A549 (cell line): ENCODE results near the gene TIE1. TPM values are rescaled to one million over a fixed set of nuclear protein-coding genes. Genes with fewer than 3 reads are reported as not detected.

Experiments used
- ATAC-seq, 2 experiments: fragments of 200-7000 bp in 1 of 2; fragments of >200 bp in 1 of 2; cut with Nextera tagmentation in 1 of 2; cut with Tn5 transposase in 1 of 2; 3 replicates each; pipeline versions ENCODE4 v1.8.0 to v1.9.1; 2018 to 2020; ENCODE audit warnings: mild to moderate bottlenecking in 1 of 2, moderate library complexity in 1 of 2
- CTCF ChIA-PET: fragments of 300-600 bp; sonication (Branson Sonifier 250); formaldehyde crosslinking; extraction: SDS; loops from one replicate; lab custom pipeline; 2021; ENCODE audit warnings: antibody characterized with exemption, inconsistent platforms; lab: Yijun Ruan, JAX
- POLR2A ChIA-PET: fragments of 350-600 bp; formaldehyde crosslinking; extraction: SDS; loops from one replicate; lab custom pipeline; 2021; ENCODE audit warnings: antibody characterized with exemption, inconsistent platforms; lab: Yijun Ruan, JAX
- DNase-seq, 2 experiments: peaks; one replicate each; pipeline versions ENCODE4 v3.0.0 to v3.0.0-alpha.2; 2011 to 2016; ENCODE audit warnings: low read depth in 1 of 2, low spot score in 1 of 2
- FAIRE-seq: peaks from 2 replicates; lab custom pipeline; 2011; peaks lifted over from hg19 to GRCh38; lab: Jason Lieb, UNC
- H3K27ac ChIP-seq, 2 experiments: fragments of >200 bp; sonication (Bioruptor Twin); formaldehyde crosslinking; 3 replicates each; pipeline ENCODE4 v1.5.1; 2016 to 2017
- H3K4me1 ChIP-seq: fragments of >200 bp; sonication (Bioruptor Twin); formaldehyde crosslinking; 3 replicates; pipeline ENCODE4 v1.6.1; 2016
- H3K4me2 ChIP-seq: fragments of >200 bp; sonication (Bioruptor Twin); formaldehyde crosslinking; 3 replicates; pipeline ENCODE4 v1.6.1; 2016
- H3K4me3 ChIP-seq: fragments of >200 bp; sonication (Bioruptor Twin); formaldehyde crosslinking; 3 replicates; pipeline ENCODE4 v1.5.1; 2016
- H3K9me3 ChIP-seq: fragments of >200 bp; sonication (Bioruptor Twin); formaldehyde crosslinking; 3 replicates; pipeline ENCODE4 v1.6.1; 2016
- CBX2 ChIP-seq: fragments of 200-600 bp; sonication (generic); IDR thresholded peaks from 2 replicates; pipeline ENCODE4 v1.6.1; 2016; ENCODE audit warnings: low read depth, mild to moderate bottlenecking, borderline replicate concordance
- CHD2 ChIP-seq: fragments of 150-350 bp; IDR thresholded peaks from 2 replicates; pipeline ENCODE4 v1.6.1; 2014; ENCODE audit warnings: low read length; ENCODE audit not compliant: partially characterized antibody
- CTCF ChIP-seq: fragments of >200 bp; sonication (Bioruptor Twin); formaldehyde crosslinking; IDR thresholded peaks from 3 replicates; pipeline ENCODE4 v1.5.1; 2016
- EHF ChIP-seq: fragments of 250-450 bp; sonication (Bioruptor Pico); IDR thresholded peaks from 2 replicates; pipeline ENCODE4 v1.5.0; 2020; ENCODE audit warnings: mild to moderate bottlenecking
- ELK1 ChIP-seq: fragments of 150-350 bp; IDR thresholded peaks from 2 replicates; pipeline ENCODE4 v1.6.1; 2014; ENCODE audit warnings: low read depth, mild to moderate bottlenecking, low read length
- ESRRA ChIP-seq: fragments of 150-350 bp; IDR thresholded peaks from 2 replicates; pipeline ENCODE4 v1.6.1; 2014; ENCODE audit warnings: mild to moderate bottlenecking, low read length, borderline replicate concordance
- FOSB ChIP-seq: fragments of 250-450 bp; sonication (Bioruptor Pico); IDR thresholded peaks from 2 replicates; pipeline ENCODE4 v1.5.0; 2020; ENCODE audit warnings: mild to moderate bottlenecking, moderate library complexity
- FOSL2 ChIP-seq, 2 experiments: fragments of 450-650 bp in 1 of 2; fragments of >200 bp in 1 of 2; sonication (Bioruptor Twin) in 1 of 2; formaldehyde crosslinking; IDR thresholded peaks; 2 replicates each; pipeline versions ENCODE4 v1.5.0 to v1.6.1; 2016 to 2020; ENCODE audit warnings: mild to moderate bottlenecking in 1 of 2, moderate library complexity in 1 of 2
- FOXS1 ChIP-seq: fragments of 250-450 bp; sonication (Bioruptor Pico); IDR thresholded peaks from 2 replicates; pipeline ENCODE4 v1.5.0; 2020; ENCODE audit warnings: mild to moderate bottlenecking, moderate library complexity
- GATA3 ChIP-seq: IDR thresholded peaks from 2 replicates; pipeline ENCODE4 v1.6.1; 2012; ENCODE audit warnings: borderline replicate concordance
- HEYL ChIP-seq: fragments of 250-450 bp; sonication (Bioruptor Pico); IDR thresholded peaks from 2 replicates; pipeline ENCODE4 v1.8.0; 2021; ENCODE audit warnings: mild to moderate bottlenecking, moderate library complexity
- HOXA7 ChIP-seq: fragments of 250-450 bp; sonication (Bioruptor Pico); IDR thresholded peaks from 2 replicates; pipeline ENCODE4 v1.5.0; 2020; ENCODE audit warnings: mild to moderate bottlenecking, moderate library complexity
- HOXB5 ChIP-seq: fragments of 250-450 bp; sonication (Bioruptor Pico); IDR thresholded peaks from 2 replicates; pipeline ENCODE4 v1.5.0; 2020; ENCODE audit warnings: mild to moderate bottlenecking, moderate library complexity
- JUN ChIP-seq, 2 experiments: fragments of >200 bp; sonication (Bioruptor Twin); formaldehyde crosslinking; IDR thresholded peaks; 2 replicates in 1 of 2; 3 replicates in 1 of 2; pipeline ENCODE4 v1.6.1; 2016 to 2017
- JUNB ChIP-seq: fragments of >200 bp; sonication (Bioruptor Twin); formaldehyde crosslinking; IDR thresholded peaks from 2 replicates; pipeline ENCODE4 v1.6.1; 2016
- MAFK ChIP-seq: fragments of 450-650 bp; IDR thresholded peaks from 2 replicates; pipeline ENCODE4 v1.6.1; 2014; ENCODE audit not compliant: partially characterized antibody
- NPAS2 ChIP-seq: fragments of 250-450 bp; sonication (Bioruptor Pico); IDR thresholded peaks from 2 replicates; pipeline ENCODE4 v1.8.0; 2022; ENCODE audit warnings: mild to moderate bottlenecking, moderate library complexity, borderline replicate concordance
- PBX3 ChIP-seq: IDR thresholded peaks from 2 replicates; pipeline ENCODE4 v1.6.1; 2012
- POLR2AphosphoS2 ChIP-seq: conservative IDR thresholded peaks from 2 replicates; pipeline ENCODE4 v1.6.1; 2012; ENCODE audit warnings: low read length, improper control_type of control experiment, inconsistent platforms
- RCOR1 ChIP-seq: fragments of 150-350 bp; IDR thresholded peaks from 2 replicates; pipeline ENCODE4 v1.6.1; 2014; ENCODE audit warnings: antibody characterized with exemption, low read length, low read depth
- SMC3 ChIP-seq: fragments of >200 bp; sonication (Bioruptor Twin); formaldehyde crosslinking; IDR thresholded peaks from 3 replicates; pipeline ENCODE4 v1.6.1; 2018; ENCODE audit warnings: inconsistent platforms
- SREBF2 ChIP-seq: fragments of 450-650 bp; IDR thresholded peaks from 2 replicates; pipeline ENCODE4 v1.6.1; 2014; ENCODE audit warnings: mild to moderate bottlenecking, moderate library complexity
- TFCP2L1 ChIP-seq: fragments of 250-450 bp; sonication (Bioruptor Pico); IDR thresholded peaks from 2 replicates; pipeline ENCODE4 v1.5.0; 2021; ENCODE audit warnings: mild to moderate bottlenecking
- ZNF302 ChIP-seq: fragments of 250-450 bp; sonication (Bioruptor Pico); IDR thresholded peaks from 2 replicates; pipeline ENCODE4 v1.9.0; 2021; ENCODE audit warnings: inconsistent platforms, mild to moderate bottlenecking, moderate library complexity
- ZSCAN20 ChIP-seq: fragments of 250-450 bp; sonication (Bioruptor Pico); IDR thresholded peaks from 2 replicates; pipeline ENCODE4 v1.8.0; 2022; ENCODE audit warnings: mild to moderate bottlenecking, moderate library complexity
- WGBS: methylation state at CpG from one replicate; pipeline ENCODE4 v1.1.6; 2017; ENCODE audit errors: missing lambda C conversion rate; 5-methylcytosine and 5-hydroxymethylcytosine counted together
- polyA minus RNA-seq: library from RNA; depleted of rRNA, polyadenylated mRNA; stranded (reverse); fragments of >200 nt; gene quantifications from 2 replicates; pipeline ENCODE4 v1.2.3, GENCODE V29; 2011; rRNA and poly(A)+ RNA removed
- polyA plus RNA-seq, 4 experiments: library from polyadenylated mRNA; depleted of rRNA in 3 of 4; stranded (reverse); fragments of >200 nt; fragmentation: RNase III in 1 of 4; extraction: RNeasy Plus Mini Kit Qiagen cat#74134 plus additional on column Dnase treatment in 1 of 4; gene quantifications; 2 replicates in 3 of 4; 3 replicates in 1 of 4; pipeline ENCODE4 v1.2.3, GENCODE V29; 2011 to 2017

The TIE1 gene
- polyA plus RNA-seq (2011; rRNA removed), result not detected in 2 replicates
- polyA plus RNA-seq (2012; cell fraction: cytosol; rRNA removed), result not detected in 2 replicates
- polyA plus RNA-seq (2012; cell fraction: nucleus; rRNA removed), result 0.01 and 0.02 TPM in 2 replicates
- polyA plus RNA-seq (2017; fragmentation: RNase III; extraction: RNeasy Plus Mini Kit Qiagen cat#74134 plus additional on column Dnase treatment), result not detected in 3 replicates
- polyA minus RNA-seq, result not detected in 2 replicates

GRCh38 chr1:43300378-43301094 is at the start of gene TIE1:
Gene TIE1 (plus strand): TSS chr1:43300982. CDS start chr1:43301072, 90 bp downstream.
- no peaks in the 10 kb centered on the region for H3K9me3 ChIP-seq
- DNase-seq, result no peak
- POLR2A ChIA-PET, result no interaction called here
- TF ChIP-seq EHF (CRISPR knock-in tag), result no peak
- TF ChIP-seq CBX2, result no peak
- TF ChIP-seq POLR2AphosphoS2, result no peak
- no peak for TF ChIP-seq TFCP2L1
- no peak for TF ChIP-seq CTCF
- no peak for TF ChIP-seq FOSL2 (IDR thresholded peaks at IDR 0.05)
- no peak for TF ChIP-seq FOSL2 (CRISPR knock-in tag; IDR thresholded peaks at IDR 0.05)
- no peak for TF ChIP-seq ZSCAN20 (CRISPR knock-in tag)
- TF ChIP-seq FOXS1 (CRISPR knock-in tag), result no peak
- TF ChIP-seq ZNF302 (CRISPR knock-in tag), result no peak
- TF ChIP-seq JUNB, result no peak
- TF ChIP-seq CHD2, result no peak
- no peak for TF ChIP-seq HOXA7
- no peak for TF ChIP-seq SREBF2
- TF ChIP-seq NPAS2 (CRISPR knock-in tag), result no peak
- TF ChIP-seq GATA3, result no peak
- TF ChIP-seq HOXB5 (CRISPR knock-in tag), result no peak
- TF ChIP-seq PBX3, result no peak
- no peak for TF ChIP-seq MAFK
- no peak for TF ChIP-seq ESRRA
- TF ChIP-seq JUN (IDR thresholded peaks at IDR 0.05), result no peak
- TF ChIP-seq, all 56 proteins: peak for 0
- Histone ChIP-seq H3K4me1 (no peaks in the 10 kb centered on the region), H3K27ac (no peak within 1 kb of the TSS), H3K4me3 (no peak within 1 kb of the TSS), H3K4me2 (no peak within 1 kb of the TSS)
- 63% methylated on average over 7 of the region's 10 CpGs for WGBS
- ATAC-seq (no peak), FAIRE-seq (no peak)
- CTCF ChIA-PET, result no interaction called here

- FAIRE-seq (no peak), DNase-seq (no peak)
These were observed 49.8 kb upstream of the TIE1 start for GRCh38 chr1:43251024-43251423.

More at GRCh38 chr1:43251024-43251423, 49.8 kb upstream of the TIE1 start:
- no peak for TF ChIP-seq FOSB (CRISPR knock-in tag)
- no peak for TF ChIP-seq MAFK
- no peak for TF ChIP-seq RCOR1
- no peak for TF ChIP-seq ESRRA
- no peak for TF ChIP-seq SMC3
- TF ChIP-seq ELK1, result no peak
- TF ChIP-seq HEYL (CRISPR knock-in tag), result no peak
- no peak for ATAC-seq
- Histone ChIP-seq H3K4me1 (no peaks in the 10 kb centered on the region), H3K4me2 (no peak overlapping the region), H3K27ac (no peak overlapping the region), H3K9me3 (peaks cover 6% of the 10 kb centered on the region; the same call in 1 of the 3 replicates), H3K4me3 (no peak overlapping the region)
- 48% methylated on average over 5 of the region's 5 CpGs for WGBS
- ChIA-PET CTCF (no interaction called here), POLR2A (interaction anchor here (0.6 kb wide), 1 partner anchor 8 kb away, joined by 3 read pairs; no protein-coding TSS in a partner anchor)
